GM15510 (cell line): ENCODE data around the gene MAP3K20.

ENCODE experiments used
- POLR2A ChIP-seq: IDR thresholded peaks from 3 replicates; pipeline ENCODE4 v1.6.1; 2011; ENCODE audit warnings: borderline replicate concordance; ENCODE audit not compliant: insufficient read length; ENCODE audit errors: extremely low read depth

MAP3K20 gene

DNA sequence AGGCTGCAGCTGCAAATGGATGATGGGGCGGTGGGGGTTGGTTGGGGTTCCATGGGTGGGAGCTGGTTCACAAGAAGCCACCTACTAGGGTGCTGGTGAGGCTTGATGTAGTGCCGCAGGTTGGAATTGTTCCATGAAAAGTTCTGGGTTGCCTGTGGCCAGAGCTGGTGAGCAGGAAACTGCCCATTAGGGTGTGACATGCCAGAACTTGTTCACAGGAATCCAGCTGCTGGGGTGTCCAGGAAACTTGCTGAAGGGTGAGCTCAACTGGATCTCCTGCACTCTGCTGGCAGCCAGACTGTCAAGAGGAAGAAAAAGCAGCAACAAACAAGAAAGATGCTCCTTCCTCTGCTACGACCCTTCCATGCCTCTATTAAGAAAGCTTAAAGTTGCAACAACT, 48.8 kb downstream of the MAP3K20 start:
- no peak for TF ChIP-seq POLR2A

DNA sequence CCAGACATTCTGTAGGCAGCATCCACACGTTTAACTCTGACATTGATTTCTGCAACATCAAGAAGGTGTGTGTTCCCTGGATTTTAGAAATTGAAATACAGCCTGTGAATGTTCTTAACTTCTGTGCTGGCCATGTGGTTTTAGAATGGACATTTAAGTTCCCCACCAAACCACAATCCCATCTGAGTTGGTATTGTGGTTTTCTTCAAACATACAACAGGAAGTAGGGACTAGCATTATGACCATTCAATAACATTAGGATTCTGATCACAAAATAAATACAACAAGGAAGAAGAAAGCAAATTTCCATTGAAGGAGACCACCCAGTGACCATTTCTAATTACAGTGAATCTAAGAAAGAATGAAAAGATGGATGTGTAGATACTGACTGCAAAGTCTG, 51.2 kb downstream of the MAP3K20 start:
- no peak for TF ChIP-seq POLR2A

DNA sequence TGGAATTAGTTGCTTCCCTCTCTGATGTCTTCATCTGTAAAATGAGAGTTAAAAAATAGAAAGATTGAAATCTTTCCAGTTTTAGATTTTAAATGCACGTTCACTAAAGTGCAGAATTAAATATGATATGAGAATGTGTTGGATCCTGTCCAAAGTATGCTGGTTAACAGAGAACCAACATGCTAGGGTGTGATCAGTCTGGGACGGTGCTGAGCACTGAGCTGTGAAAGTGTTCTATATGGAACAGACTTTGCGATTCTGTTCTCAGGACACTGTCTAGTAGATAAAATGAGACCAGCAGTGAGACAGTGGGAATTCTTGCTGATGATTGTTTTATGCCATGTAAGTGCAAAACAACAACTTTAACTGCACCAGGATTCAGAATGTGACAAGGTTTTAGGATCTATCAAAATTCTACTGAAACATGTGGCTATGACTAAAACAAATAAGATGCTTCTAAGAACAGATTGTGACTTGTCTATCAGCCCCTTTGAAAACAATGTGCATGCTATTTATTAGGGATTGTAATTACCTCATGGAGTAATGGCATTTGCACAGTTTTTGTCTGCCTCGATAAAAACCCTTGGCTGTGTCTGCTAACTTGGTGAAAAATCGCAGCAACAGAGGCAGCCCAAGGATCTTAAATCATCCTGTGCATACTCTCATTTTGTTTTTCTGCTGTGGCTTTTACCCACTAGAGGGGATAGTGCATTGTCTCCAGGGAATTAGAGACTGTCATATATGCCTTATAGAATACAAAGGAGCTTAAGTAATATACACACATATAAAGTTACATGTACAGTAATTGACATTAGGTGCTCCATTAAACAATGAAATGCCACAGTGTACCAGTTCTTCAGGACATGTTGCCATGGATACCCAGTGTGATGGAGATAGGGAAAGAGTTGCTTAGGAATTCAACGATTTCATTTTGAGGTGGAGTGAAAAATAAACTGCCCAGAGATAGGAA, 55.1 kb downstream of the MAP3K20 start:
- no peak for TF ChIP-seq POLR2A

DNA sequence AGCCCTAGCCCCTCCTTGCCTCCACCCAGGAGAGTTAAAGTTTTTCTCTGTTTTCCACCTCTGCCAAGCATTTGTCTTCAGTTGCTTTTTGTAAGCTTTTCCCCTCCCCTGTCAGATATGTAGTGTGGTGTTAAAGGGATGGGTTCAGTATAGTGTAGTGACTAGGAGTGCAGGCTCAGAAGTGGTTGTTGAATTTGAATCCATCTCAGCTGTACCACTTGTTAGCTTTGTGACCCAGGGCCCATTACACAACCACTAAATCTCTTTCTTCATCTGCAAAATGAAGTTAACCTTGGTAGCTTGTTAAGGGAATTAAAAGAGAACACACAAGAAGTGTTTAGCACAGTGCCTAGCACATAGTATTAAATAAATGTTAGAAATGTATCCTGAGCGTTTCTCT, 56.9 kb downstream of the MAP3K20 start:
- TF ChIP-seq POLR2A = no peak

DNA sequence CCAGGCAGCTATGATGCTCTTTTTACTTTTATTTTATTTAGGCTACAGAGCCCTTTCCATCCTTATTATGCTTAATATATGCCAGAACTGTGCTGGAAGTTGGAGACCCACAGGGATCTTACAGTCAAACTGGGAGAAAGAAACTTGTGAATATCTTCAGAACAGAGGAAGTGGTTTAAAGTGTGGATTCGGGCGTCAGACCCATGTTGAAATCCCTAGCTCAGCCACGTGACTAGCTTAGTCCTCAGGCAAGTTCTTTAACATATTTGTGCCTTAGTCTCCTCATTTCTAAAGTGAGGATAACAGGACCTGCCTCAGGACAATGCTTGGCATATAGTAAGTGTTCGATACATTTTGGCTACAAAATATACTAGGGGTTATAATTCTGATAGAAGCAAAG, 59.1 kb downstream of the MAP3K20 start:
- TF ChIP-seq POLR2A = no peak

DNA sequence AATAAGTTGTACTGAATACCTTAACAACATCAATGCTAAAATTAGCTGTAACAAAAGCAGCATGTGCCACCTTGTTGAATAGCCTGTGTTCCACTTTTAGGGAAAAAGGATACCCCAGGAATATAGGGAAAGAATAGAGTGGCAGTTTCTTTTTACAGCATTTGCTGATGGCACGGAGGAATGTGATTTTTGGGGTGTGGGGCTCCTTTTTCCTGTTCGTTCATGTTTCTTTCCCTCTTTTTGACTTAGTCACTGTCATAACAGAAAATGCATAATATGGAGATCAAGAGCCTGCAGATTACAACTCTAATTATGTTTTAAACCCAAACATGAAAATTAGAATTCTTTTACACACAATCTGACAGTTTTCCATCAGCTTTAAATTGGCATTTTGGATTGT, 60.4 kb downstream of the MAP3K20 start:
- TF ChIP-seq POLR2A = no peak

DNA sequence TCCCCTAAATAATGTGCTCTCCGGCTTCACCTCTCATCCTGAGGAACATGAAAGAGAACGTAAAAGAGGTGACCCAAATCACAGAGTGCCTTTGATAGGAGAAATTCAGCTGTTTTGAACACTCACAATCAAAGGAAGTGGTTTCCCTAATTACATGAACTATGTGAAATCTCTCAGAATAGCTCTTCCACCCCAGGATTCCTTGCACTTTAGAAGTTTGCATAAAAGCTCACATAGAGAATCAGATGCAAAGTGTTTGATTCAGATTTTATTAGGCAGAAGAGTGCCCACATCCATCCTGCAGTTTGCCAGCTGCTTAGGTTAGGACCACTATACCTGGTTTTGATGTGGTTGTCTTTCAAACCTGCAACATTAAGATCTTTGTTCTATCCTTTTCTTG, 61.0 kb downstream of the MAP3K20 start:
- TF ChIP-seq POLR2A = no peak

DNA sequence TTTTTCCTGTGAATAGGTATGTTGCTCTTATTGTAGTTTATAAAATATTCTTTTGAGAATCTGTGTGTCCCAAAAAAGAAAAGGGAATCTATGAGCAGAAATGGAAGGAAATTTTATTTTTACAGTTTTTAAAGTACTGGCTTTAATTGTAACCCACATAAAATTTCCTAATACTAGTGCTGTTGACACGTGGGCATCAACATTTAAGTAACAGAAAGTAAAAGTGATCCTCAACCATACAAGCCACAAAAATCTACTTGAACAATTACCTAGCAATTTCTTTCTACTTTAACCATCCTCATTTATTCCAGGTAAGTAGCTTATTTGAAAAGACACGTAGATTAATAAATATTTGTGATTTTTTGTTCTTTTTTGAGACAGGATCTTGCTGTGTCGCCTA, 62.0 kb downstream of the MAP3K20 start:
- TF ChIP-seq POLR2A = no peak

DNA sequence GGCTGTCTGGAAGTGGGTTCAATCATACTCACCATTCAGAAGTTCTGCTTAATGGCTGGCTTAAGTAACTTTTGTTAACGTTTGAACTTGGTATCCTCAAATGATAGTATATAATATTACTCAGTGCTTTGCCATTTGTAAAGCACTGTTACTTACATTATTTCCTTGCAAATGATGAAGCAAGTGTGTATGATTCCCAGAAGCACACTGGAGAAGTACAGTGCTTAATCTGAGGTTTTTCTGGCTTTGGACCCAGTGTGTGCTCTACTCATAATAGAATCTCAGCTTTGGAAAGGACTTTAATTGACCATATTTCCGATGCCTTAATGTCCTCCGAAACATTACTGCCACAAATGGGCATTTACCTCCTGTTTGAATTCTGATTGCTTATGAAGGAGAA, 63.3 kb downstream of the MAP3K20 start:
- TF ChIP-seq POLR2A = no peak

DNA sequence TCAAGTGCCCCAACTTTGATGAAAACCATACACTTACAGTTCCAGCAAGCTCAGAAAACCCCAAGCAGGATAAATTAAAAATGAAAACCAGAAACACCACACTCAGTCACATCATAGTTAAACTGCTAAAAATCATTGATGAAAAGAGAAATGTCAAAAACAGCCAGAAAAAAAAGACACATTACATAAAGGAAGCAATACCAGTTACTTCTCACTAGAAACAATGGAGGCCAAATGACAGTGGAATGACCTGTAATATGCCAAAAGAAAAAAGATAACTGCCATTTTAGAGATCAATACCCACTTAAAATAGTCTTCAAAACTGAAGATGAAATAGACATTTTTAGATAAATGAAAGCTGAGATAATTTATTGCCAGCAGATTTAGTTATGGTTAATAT, 66.0 kb downstream of the MAP3K20 start:
- no peak for TF ChIP-seq POLR2A

DNA sequence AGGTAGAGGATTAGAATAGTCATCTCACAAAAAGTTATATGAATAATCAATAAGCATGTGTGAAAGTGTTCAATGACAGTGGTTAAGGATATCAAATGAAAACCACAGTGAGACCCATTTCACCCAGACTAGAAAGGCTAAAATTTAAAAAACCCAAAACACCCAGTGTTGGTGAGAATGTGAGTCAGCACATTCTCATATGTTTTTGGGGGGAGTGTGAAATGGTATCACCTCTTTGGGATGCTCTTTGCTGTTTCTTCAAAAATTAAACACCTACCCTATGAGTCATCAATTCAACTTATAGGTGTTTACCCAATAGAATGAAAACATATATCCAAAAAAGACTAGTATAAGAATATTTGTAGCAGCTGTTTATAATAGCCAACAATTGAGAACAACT, 69.8 kb downstream of the MAP3K20 start:
- TF ChIP-seq POLR2A = no peak

DNA sequence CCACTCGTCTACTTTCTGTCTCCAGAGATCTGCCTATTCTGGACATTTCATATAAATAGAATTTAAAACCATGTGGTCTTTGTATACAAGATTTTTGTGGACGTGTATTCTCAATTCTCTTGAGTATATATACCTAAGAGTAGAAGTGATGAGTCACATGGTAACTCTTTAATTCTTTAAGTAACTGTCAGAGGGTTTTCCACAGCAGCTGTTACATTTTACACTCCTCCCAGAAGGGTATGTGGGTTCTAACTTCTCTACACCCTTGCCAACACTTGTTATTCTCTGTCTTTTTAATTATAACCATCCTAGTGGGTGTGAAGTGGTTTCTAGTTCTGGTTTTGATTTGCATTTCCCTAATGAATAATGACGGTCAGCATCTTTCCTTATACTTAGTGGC, 70.9 kb downstream of the MAP3K20 start:
- TF ChIP-seq POLR2A = no peak

DNA sequence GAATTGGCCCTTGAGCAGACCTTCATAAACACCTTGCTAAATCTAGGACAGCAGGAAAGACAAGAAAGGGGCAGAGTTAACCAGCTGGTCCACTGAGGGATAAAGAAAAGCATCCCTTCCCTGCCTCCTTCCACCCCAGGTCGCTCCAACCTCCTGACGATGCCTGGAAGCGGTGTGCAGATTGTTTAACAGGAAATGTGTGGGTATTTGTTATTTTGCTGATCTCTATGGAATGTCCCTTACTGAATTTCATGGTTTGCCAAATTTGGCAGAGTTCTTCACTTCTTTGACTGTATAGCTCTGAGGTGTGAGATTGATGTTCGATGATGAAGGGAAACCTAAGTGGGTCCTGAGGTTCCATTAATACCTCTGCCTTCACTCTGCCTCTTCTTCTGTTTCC, 72.9 kb downstream of the MAP3K20 start:
- TF ChIP-seq POLR2A = no peak

DNA sequence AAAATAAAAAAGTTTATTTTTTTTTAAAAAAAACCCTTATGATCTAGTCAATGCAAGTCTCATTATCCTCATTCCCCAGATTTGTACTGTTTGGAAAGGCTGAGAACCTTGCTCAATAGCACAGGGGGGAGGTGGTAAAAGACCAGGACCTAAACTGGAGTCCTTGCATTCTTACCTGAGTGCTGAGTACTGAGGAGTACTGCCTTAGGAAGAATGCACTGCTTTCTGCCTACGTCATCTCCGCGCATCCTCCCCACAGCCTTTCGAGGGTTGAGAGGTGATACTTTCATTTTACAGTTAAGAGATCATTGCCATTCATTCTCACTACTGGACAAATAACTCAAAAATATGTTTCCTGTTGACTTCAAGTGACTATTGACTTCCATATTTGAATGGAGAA, 73.8 kb downstream of the MAP3K20 start:
- TF ChIP-seq POLR2A = no peak

DNA sequence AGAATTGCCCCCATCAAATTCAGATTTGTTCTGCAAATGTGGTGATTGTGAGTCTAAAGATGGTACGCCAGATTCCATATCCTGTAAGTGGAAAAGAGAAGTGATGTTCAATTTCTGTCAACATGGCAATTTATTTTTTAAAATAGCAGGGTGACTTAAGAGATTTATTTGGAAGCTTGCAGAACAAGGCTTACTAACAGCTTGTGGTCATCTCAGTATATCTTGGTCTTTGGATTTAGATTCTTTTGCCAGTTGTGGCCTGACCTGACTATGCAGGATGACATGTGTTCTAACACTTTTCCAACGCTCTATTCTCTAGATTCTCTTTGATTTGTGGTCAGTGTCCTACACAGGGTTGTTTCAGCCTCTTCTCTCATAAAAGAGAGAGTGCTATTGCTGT, 74.4 kb downstream of the MAP3K20 start:
- TF ChIP-seq POLR2A = no peak

DNA sequence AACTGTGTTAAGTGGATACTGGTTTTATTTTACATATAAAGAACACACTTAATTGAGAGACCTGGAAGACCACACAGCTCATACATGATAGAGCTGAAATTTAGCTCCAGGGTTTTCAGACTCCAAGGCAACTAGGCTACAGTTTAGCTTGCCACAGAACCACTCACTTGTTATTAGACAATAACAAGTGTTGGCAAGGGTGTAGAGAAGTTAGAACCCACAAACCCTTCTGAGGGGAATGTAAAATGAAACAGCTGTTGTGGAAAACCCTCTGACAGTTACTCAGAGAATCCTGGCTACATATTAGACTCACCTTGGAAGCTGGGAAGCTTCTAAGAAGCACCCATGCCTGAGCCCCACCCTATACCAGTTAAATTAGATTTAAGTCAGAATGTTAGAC, 75.3 kb downstream of the MAP3K20 start:
- TF ChIP-seq POLR2A = no peak
